SK-N-SH (cell line): ENCODE data around the gene HAGHL. TPM values are rescaled to one million over a fixed set of nuclear protein-coding genes. Genes with fewer than 3 reads are reported as not detected.

Source experiments
- CTCF ChIA-PET: fragments of 300-600, 350-600 bp; formaldehyde crosslinking; extraction: SDS; loops from one replicate; lab custom pipeline; 2021; lab: Yijun Ruan, JAX
- POLR2A ChIA-PET: fragments of 350-600 bp; sonication (Branson Sonifier 250); formaldehyde crosslinking; extraction: SDS; loops from one replicate; lab custom pipeline; 2020; ENCODE audit warnings: antibody characterized with exemption, inconsistent platforms; lab: Yijun Ruan, JAX
- DNase-seq: peaks from one replicate; pipeline ENCODE4 v3.0.0; 2012
- H2AFZ ChIP-seq: fragments of 200-600 bp; sonication (generic); 2 replicates; pipeline ENCODE4 v1.8.1; 2016; ENCODE audit warnings: antibody characterized with exemption, mild to moderate bottlenecking, low read depth
- H3F3A ChIP-seq: fragments of 200-600 bp; sonication (generic); replicated peaks from 2 replicates; pipeline ENCODE3; 2016; ENCODE audit warnings: antibody characterized with exemption, mild to moderate bottlenecking; ENCODE audit not compliant: insufficient read depth
- H3K27ac ChIP-seq, 2 experiments: fragments of 200-500 bp in 1 of 2; fragments of 200-600 bp in 1 of 2; sonication (Bioruptor generic) in 1 of 2; sonication (generic), shearing (Covaris generic) in 1 of 2; 2 replicates each; pipeline versions ENCODE4 v1.5.1 to v1.6.1; 2014 to 2016; ENCODE audit warnings: low read depth in 2 of 2, inconsistent platforms in 1 of 2, low read length in 1 of 2, mild to moderate bottlenecking in 1 of 2, mixed read lengths in 1 of 2
- H3K27me3 ChIP-seq: fragments of 200-600 bp; sonication (generic), shearing (Covaris generic); 2 replicates; pipeline ENCODE4 v1.6.1; 2016; ENCODE audit warnings: mixed run types; ENCODE audit not compliant: insufficient read depth
- H3K36me3 ChIP-seq, 2 experiments: fragments of 200-500 bp in 1 of 2; fragments of 200-600 bp in 1 of 2; sonication (Bioruptor generic) in 1 of 2; sonication (generic) in 1 of 2; replicated peaks in 1 of 2; 2 replicates each; pipeline versions ENCODE3 to v1.5.1; 2014 to 2016; ENCODE audit warnings: low read length in 1 of 2, mild to moderate bottlenecking in 1 of 2; ENCODE audit not compliant: insufficient read depth in 2 of 2, control insufficient read depth in 1 of 2
- H3K4me1 ChIP-seq, 2 experiments: fragments of 200-500 bp in 1 of 2; fragments of 200-600 bp in 1 of 2; sonication (Bioruptor generic) in 1 of 2; sonication (generic), shearing (Covaris generic) in 1 of 2; 2 replicates each; pipeline versions ENCODE4 v1.5.1 to v1.6.1; 2014 to 2016; ENCODE audit warnings: low read depth in 1 of 2, low read length in 1 of 2, mixed run types in 1 of 2; ENCODE audit not compliant: insufficient read depth in 2 of 2, control insufficient read depth in 1 of 2
- H3K4me2 ChIP-seq: fragments of 200-600 bp; sonication (generic), shearing (Covaris generic); 2 replicates; pipeline ENCODE4 v1.6.1; 2017; ENCODE audit warnings: mixed run types
- H3K4me3 ChIP-seq, 2 experiments: fragments of 200-500 bp in 1 of 2; fragments of 200-600 bp in 1 of 2; sonication (Bioruptor generic) in 1 of 2; sonication (generic), shearing (Covaris generic) in 1 of 2; 2 replicates each; pipeline versions ENCODE4 v1.5.1 to v1.8.1; 2014 to 2016; ENCODE audit warnings: low read depth in 2 of 2, inconsistent platforms in 1 of 2, low read length in 1 of 2, mild to moderate bottlenecking in 1 of 2, mixed read lengths in 1 of 2, moderate library complexity in 1 of 2
- H3K79me2 ChIP-seq: fragments of 200-600 bp; sonication (generic); 2 replicates; pipeline ENCODE4 v1.8.1; 2017; ENCODE audit warnings: mild to moderate bottlenecking; ENCODE audit not compliant: insufficient read depth
- H3K9ac ChIP-seq: fragments of 200-600 bp; sonication (generic); 2 replicates; pipeline ENCODE4 v1.6.1; 2017; ENCODE audit warnings: mixed run types
- H3K9me2 ChIP-seq: fragments of 200-600 bp; sonication (generic); 2 replicates; pipeline ENCODE4 v1.6.1; 2017; ENCODE audit warnings: mixed run types
- H3K9me3 ChIP-seq: fragments of 200-600 bp; sonication (generic); 2 replicates; pipeline ENCODE4 v1.6.1; 2017; ENCODE audit warnings: mixed run types, mild to moderate bottlenecking, moderate library complexity
- H4K20me1 ChIP-seq: fragments of 200-600 bp; sonication (generic); 2 replicates; pipeline ENCODE4 v1.6.1; 2017; ENCODE audit warnings: mild to moderate bottlenecking, mixed run types; ENCODE audit not compliant: insufficient read depth
- ELF1 ChIP-seq: IDR thresholded peaks from 2 replicates; pipeline ENCODE4 v1.4.0; 2012
- EP300 ChIP-seq, 2 experiments: IDR thresholded peaks; 2 replicates each; pipeline versions ENCODE4 v1.4.0 to v1.6.1; 2012; ENCODE audit warnings: borderline replicate concordance in 1 of 2, low read depth in 1 of 2, low read length in 1 of 2
- FOXM1 ChIP-seq: IDR thresholded peaks from 2 replicates; pipeline ENCODE4 v1.4.0; 2012; ENCODE audit warnings: low read depth, mild to moderate bottlenecking
- GABPA ChIP-seq: IDR thresholded peaks from 2 replicates; pipeline ENCODE4 v1.4.0; 2012; ENCODE audit warnings: low read depth, mild to moderate bottlenecking
- JUND ChIP-seq: IDR thresholded peaks from 2 replicates; pipeline ENCODE4 v1.4.0; 2012
- MAX ChIP-seq: IDR thresholded peaks from 2 replicates; pipeline ENCODE4 v1.4.0; 2012; ENCODE audit warnings: low read depth
- MXI1 ChIP-seq: IDR thresholded peaks from 2 replicates; pipeline ENCODE4 v1.6.1; 2012; ENCODE audit warnings: mild to moderate bottlenecking, low read depth, low read length, improper control_type of control experiment
- NRF1 ChIP-seq: IDR thresholded peaks from 2 replicates; pipeline ENCODE4 v1.6.1; 2012; ENCODE audit warnings: low read depth, mild to moderate bottlenecking, low read length
- POLR2AphosphoS5 ChIP-seq: IDR thresholded peaks from 2 replicates; pipeline ENCODE4 v1.6.1; 2012; ENCODE audit warnings: low read depth, low read length
- RAD21 ChIP-seq: IDR thresholded peaks from 2 replicates; pipeline ENCODE4 v1.6.1; 2012; ENCODE audit warnings: mild to moderate bottlenecking, low read length
- RCOR1 ChIP-seq: fragments of 150-350 bp; IDR thresholded peaks from 2 replicates; pipeline ENCODE4 v1.6.1; 2017; ENCODE audit warnings: antibody characterized with exemption, low read length
- RXRA ChIP-seq: IDR thresholded peaks from 2 replicates; pipeline ENCODE4 v1.4.0; 2012; ENCODE audit warnings: low read depth, mild to moderate bottlenecking, borderline replicate concordance
- SMC3 ChIP-seq: IDR thresholded peaks from 2 replicates; pipeline ENCODE4 v1.6.1; 2012; ENCODE audit warnings: low read depth, low read length, improper control_type of control experiment
- TCF12 ChIP-seq: IDR thresholded peaks from 2 replicates; pipeline ENCODE4 v1.4.0; 2012
- USF1 ChIP-seq: IDR thresholded peaks from 2 replicates; pipeline ENCODE4 v1.4.0; 2012; ENCODE audit warnings: low read depth, borderline replicate concordance
- YY1 ChIP-seq: IDR thresholded peaks from 2 replicates; pipeline ENCODE4 v1.4.0; 2012; ENCODE audit warnings: low read depth, mild to moderate bottlenecking
- WGBS: methylation state at CpG from one replicate; pipeline ENCODE4 v1.1.6; 2017; ENCODE audit warnings: low lambda C conversion rate; 5-methylcytosine and 5-hydroxymethylcytosine counted together
- polyA plus RNA-seq, 3 experiments: library from polyadenylated mRNA; depleted of rRNA; stranded (reverse); fragments of >200 nt; gene quantifications; 2 replicates each; pipeline ENCODE4 v1.2.3, GENCODE V29; 2012
- TF ChIP-seq, protein P1 (sequence below): fragments of 200-600 bp; sonication (generic); IDR thresholded peaks from 2 replicates; pipeline ENCODE4 v1.6.1; 2017; ENCODE audit warnings: antibody characterized with exemption, mild to moderate bottlenecking, moderate library complexity
- TF ChIP-seq, protein P2 (sequence below): fragments of 150-350 bp; IDR thresholded peaks from 2 replicates; pipeline ENCODE4 v1.6.1; 2017; ENCODE audit warnings: antibody characterized with exemption, low read length, low read depth, borderline replicate concordance

Gene HAGHL
- polyA plus RNA-seq, 1 of the 3 experiments (the other 2 are of a cell fraction), result 65.5 TPM

DNA sequence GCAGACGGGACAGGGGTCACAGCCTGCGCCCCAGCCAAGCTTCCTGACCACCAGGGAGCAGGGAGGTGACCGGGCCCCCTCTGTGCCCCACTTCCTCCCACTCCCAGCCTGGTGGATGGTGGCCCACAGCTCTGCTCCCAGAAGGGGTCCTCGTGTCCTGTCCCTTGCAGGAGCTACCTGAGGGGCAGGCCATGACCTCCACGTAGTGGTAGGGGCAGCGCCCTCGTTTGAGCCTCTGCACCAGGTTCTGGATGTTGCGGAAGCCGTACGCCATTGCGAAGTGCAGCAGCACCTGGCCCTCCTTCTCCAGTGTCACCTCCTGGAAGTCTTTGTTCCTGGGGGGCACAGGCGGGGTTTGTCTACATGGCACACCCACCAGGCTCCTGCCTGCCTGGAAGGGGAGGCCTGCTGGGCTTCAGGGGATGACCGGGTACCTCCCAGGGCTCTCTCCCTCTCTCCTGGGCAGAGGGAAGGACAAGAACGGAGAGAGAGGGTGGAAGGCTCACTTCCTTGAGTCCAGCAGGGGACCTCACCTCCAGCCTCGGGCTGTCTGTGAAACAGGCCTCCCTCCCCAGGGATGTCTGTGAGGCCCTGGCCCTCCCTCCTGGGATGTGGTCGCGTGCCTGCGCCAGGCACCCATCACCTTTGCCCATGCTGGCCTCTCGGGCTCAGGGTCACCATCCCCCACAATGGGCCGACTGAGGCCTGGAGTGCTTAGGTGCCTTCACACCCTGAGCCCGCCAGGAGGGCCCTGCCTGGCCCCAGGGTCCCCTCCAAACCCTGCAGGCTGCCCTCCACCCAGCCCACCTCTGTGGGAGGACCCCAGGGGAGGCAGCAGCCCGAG is 4.0 kb downstream of the HAGHL start:
- DNase-seq, result no peak
- POLR2A ChIA-PET, result interaction anchor here (0.6 to 3.0 kb wide), 5 partner anchors 9 to 76 kb away, joined by 3 to 16 read pairs (median 3); no protein-coding TSS in a partner anchor

More for the DNA sequence above, 4.0 kb downstream of the HAGHL start:
- Histone ChIP-seq H3K9me3 (no peaks in the 10 kb centered on the region), H3K9ac (no peak overlapping the region), H3K4me1 (peaks cover 0 to 14% of the 10 kb centered on the region in 2 experiments; a peak in 1 of 4 replicates), H2AFZ (no peak overlapping the region), H4K20me1 (0 out of 2 replicates have a peak, but pooled peaks cover 2% of the 10 kb centered on the region), H3K36me3 (peaks cover 0 to 23% of the 10 kb centered on the region in 2 experiments), H3F3A (peaks cover 10% of the 10 kb centered on the region), H3K4me2 (no peak overlapping the region), H3K27ac (no peak overlapping the region), H3K4me3 (no peak overlapping the region)
- TF ChIP-seq RXRA, result no peak
- TF ChIP-seq FOXM1, result no peak
- TF ChIP-seq MXI1, result no peak
- no peak for TF ChIP-seq TCF12
- TF ChIP-seq USF1, result no peak
- TF ChIP-seq, protein P1, sequence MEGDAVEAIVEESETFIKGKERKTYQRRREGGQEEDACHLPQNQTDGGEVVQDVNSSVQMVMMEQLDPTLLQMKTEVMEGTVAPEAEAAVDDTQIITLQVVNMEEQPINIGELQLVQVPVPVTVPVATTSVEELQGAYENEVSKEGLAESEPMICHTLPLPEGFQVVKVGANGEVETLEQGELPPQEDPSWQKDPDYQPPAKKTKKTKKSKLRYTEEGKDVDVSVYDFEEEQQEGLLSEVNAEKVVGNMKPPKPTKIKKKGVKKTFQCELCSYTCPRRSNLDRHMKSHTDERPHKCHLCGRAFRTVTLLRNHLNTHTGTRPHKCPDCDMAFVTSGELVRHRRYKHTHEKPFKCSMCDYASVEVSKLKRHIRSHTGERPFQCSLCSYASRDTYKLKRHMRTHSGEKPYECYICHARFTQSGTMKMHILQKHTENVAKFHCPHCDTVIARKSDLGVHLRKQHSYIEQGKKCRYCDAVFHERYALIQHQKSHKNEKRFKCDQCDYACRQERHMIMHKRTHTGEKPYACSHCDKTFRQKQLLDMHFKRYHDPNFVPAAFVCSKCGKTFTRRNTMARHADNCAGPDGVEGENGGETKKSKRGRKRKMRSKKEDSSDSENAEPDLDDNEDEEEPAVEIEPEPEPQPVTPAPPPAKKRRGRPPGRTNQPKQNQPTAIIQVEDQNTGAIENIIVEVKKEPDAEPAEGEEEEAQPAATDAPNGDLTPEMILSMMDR, result no peak
- no peak for TF ChIP-seq EP300 (IDR thresholded peaks at IDR 0.05; ENCODE audit: borderline replicate concordance in 1 of 2, low read depth in 1 of 2, low read length in 1 of 2)
- TF ChIP-seq NRF1, result no peak
- no peak for TF ChIP-seq MAX
- TF ChIP-seq, protein P2, sequence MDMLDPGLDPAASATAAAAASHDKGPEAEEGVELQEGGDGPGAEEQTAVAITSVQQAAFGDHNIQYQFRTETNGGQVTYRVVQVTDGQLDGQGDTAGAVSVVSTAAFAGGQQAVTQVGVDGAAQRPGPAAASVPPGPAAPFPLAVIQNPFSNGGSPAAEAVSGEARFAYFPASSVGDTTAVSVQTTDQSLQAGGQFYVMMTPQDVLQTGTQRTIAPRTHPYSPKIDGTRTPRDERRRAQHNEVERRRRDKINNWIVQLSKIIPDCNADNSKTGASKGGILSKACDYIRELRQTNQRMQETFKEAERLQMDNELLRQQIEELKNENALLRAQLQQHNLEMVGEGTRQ, result no peak
- no peak for TF ChIP-seq RAD21
- no peak for TF ChIP-seq GABPA
- TF ChIP-seq JUND, result no peak
- TF ChIP-seq POLR2AphosphoS5, result no peak
- no peak for TF ChIP-seq ELF1
- no peak for TF ChIP-seq SMC3
- no peak for TF ChIP-seq RCOR1
- no peak for TF ChIP-seq YY1
- TF ChIP-seq, all 33 proteins: peak for 0
- H3K79me2 ChIP-seq, result no peaks in the 10 kb centered on the region
- H3K9me2 ChIP-seq, result no peaks in the 10 kb centered on the region
- 94% methylated on average over 6 of the region's 22 CpGs for WGBS
- H3K27me3 ChIP-seq, result no peaks in the 10 kb centered on the region
- CTCF ChIA-PET, result interaction anchor here (5.2 to 20.3 kb wide), 2 partner anchors 10 to 18 kb away, joined by 33 to 358 read pairs; partner anchors contain the start of genes ANTKMT, CIAO3, FBXL16 and METRN
